PC-9 (cell line): Measurements from ENCODE around the gene FAM117B.

Experiments used
- EZH2 ChIP-seq: fragments of 200-600 bp; sonication (generic); IDR thresholded peaks from 2 replicates; pipeline ENCODE4 v1.8.0; 2017; ENCODE audit warnings: antibody characterized with exemption, low read depth
- TF ChIP-seq, protein P1 (sequence below): fragments of 200-600 bp; sonication (generic); conservative IDR thresholded peaks from 2 replicates; pipeline ENCODE4 v1.6.1; 2017; ENCODE audit warnings: mixed run types, antibody characterized with exemption, mild to moderate bottlenecking, moderate library complexity

DNA sequence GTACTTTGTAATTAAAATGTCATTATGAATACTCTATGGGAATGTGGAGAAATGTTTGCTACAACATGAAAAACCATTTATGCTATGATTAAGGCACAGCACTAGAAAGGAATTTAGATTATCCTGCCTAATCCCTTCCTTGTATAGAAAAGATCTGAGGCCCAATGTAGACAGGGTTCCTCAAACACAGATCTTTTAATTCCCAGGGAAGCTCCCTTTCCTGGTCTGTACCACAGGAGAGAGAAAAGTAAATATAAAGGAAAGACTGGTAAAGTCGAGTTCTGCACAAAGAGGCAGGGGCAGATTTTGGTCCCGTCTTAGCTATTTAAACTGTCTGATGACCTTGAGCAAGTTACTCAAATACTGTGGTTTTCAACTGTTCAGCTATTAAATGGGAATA, 152.1 kb downstream of the FAM117B start:
- TF ChIP-seq, protein P1, sequence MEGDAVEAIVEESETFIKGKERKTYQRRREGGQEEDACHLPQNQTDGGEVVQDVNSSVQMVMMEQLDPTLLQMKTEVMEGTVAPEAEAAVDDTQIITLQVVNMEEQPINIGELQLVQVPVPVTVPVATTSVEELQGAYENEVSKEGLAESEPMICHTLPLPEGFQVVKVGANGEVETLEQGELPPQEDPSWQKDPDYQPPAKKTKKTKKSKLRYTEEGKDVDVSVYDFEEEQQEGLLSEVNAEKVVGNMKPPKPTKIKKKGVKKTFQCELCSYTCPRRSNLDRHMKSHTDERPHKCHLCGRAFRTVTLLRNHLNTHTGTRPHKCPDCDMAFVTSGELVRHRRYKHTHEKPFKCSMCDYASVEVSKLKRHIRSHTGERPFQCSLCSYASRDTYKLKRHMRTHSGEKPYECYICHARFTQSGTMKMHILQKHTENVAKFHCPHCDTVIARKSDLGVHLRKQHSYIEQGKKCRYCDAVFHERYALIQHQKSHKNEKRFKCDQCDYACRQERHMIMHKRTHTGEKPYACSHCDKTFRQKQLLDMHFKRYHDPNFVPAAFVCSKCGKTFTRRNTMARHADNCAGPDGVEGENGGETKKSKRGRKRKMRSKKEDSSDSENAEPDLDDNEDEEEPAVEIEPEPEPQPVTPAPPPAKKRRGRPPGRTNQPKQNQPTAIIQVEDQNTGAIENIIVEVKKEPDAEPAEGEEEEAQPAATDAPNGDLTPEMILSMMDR, result no peak
- no peak for TF ChIP-seq EZH2
